RWPE1 (cell line): ENCODE measurements around the gene FAM20C.

Experiments
- CTCF ChIA-PET: fragments of 350-600 bp; sonication (Branson Sonifier 250); formaldehyde crosslinking; extraction: SDS; loops from one replicate; lab custom pipeline; 2021; lab: Yijun Ruan, JAX
- POLR2A ChIA-PET: fragments of 400-600 bp; formaldehyde crosslinking; extraction: SDS; loops from one replicate; lab custom pipeline; 2020; ENCODE audit warnings: antibody characterized with exemption; ENCODE audit not compliant: low non-redundant PET; lab: Yijun Ruan, JAX
- DNase-seq: peaks from one replicate; pipeline ENCODE4 v3.0.0; 2012; ENCODE audit warnings: low spot score
- H3K27ac ChIP-seq: fragments of 450-650 bp; 2 replicates; pipeline ENCODE4 v1.5.1; 2017
- TF ChIP-seq, protein P1 (sequence below): fragments of 450-650 bp; conservative IDR thresholded peaks from 2 replicates; pipeline ENCODE4 v1.5.1; 2017; ENCODE audit warnings: low read depth, mild to moderate bottlenecking

The FAM20C gene

DNA sequence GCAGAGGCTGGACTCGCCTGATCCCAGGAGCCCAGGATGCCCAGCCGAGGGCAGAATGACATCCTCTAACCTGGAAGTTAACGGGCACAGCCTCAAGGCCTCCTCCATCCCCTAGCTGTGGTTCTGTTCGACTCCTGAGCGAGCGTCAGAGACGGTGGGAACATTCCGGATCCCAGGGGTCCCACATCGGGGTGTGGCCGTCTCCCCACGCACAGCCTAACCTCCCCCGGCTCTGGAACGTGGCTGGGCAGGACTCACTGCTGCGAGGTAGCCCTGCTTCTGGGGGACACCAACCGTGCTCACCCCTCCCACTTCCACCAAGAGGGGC lies 106.0 kb downstream of the FAM20C start:
- TF ChIP-seq, protein P1, sequence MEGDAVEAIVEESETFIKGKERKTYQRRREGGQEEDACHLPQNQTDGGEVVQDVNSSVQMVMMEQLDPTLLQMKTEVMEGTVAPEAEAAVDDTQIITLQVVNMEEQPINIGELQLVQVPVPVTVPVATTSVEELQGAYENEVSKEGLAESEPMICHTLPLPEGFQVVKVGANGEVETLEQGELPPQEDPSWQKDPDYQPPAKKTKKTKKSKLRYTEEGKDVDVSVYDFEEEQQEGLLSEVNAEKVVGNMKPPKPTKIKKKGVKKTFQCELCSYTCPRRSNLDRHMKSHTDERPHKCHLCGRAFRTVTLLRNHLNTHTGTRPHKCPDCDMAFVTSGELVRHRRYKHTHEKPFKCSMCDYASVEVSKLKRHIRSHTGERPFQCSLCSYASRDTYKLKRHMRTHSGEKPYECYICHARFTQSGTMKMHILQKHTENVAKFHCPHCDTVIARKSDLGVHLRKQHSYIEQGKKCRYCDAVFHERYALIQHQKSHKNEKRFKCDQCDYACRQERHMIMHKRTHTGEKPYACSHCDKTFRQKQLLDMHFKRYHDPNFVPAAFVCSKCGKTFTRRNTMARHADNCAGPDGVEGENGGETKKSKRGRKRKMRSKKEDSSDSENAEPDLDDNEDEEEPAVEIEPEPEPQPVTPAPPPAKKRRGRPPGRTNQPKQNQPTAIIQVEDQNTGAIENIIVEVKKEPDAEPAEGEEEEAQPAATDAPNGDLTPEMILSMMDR, result no peak
- no peak for DNase-seq
- ChIA-PET POLR2A (no interaction called here), CTCF (interaction anchor here (0.7 kb wide), 1 partner anchor 475 kb away, joined by 3 read pairs; no protein-coding TSS in a partner anchor)
- no peak overlapping the region for H3K27ac ChIP-seq

DNA sequence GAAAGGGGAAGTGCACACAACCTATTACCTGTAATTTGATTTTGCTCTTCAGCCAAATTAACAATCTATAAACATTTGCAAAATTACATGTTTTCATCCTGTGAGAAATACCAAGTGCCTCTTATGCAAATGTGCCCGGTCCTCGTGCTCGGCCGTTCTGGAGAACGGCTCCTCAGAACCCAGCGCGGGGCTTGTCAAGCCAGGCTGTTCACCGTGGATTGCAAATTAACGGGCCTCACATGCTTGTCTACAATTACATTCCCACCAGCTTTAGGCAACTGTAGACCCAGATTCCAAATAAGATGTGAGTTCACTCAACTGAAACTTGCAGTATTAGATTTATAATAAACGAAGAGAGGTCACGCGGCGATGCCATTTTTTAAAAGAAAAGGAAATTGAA lies 106.4 kb downstream of the FAM20C start:
- TF ChIP-seq, protein P1, result no peak
- no peak overlapping the region for H3K27ac ChIP-seq
- ChIA-PET CTCF (interaction anchor here (0.7 kb wide), 1 partner anchor 474 kb away, joined by 3 read pairs; no protein-coding TSS in a partner anchor), POLR2A (no interaction called here)
- no peak for DNase-seq

DNA sequence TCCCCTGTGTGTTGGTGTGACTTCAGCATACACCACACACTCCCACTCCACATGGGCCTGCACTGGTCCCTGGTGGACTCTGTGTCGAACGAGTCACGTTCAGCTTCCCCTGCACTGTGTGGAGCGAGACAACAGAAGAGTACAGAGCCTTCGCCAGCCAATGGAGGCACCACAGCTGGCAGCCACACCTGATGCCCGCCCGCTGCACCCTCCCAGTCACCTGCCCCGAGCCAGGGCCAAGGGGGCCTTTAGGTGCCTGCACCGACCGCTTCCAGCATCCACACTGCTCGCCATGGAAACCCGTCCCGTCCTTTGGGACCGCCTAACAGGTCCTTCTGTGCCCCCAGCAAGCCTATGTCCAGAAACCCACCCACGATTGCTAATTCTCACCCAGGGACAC lies 106.8 kb downstream of the FAM20C start:
- no peak overlapping the region for H3K27ac ChIP-seq
- TF ChIP-seq, protein P1, result no peak
- ChIA-PET CTCF (no interaction called here), POLR2A (no interaction called here)
- no peak for DNase-seq

DNA sequence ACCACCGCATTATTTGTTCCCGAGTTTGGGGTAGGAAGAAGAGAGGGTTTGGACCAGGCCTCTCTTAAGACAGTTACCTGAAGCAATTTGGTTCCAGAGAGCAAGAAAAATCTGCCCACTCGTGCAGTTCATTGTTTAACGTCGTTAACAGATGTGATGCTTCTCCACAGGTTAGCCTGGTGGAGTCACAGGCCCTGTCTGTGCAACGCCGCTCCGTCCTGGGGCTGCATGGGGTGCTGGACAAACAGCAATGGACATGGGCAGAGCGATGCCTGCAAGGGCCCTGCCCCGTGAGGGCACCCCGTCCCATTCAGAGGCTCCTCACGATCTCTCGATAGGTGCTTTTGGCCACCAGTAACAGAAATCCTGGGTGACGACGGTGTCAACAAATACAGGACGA lies 107.3 kb downstream of the FAM20C start:
- ChIA-PET CTCF (no interaction called here), POLR2A (no interaction called here)
- H3K27ac ChIP-seq, result no peak overlapping the region
- no peak for DNase-seq
- TF ChIP-seq, protein P1, result no peak

DNA sequence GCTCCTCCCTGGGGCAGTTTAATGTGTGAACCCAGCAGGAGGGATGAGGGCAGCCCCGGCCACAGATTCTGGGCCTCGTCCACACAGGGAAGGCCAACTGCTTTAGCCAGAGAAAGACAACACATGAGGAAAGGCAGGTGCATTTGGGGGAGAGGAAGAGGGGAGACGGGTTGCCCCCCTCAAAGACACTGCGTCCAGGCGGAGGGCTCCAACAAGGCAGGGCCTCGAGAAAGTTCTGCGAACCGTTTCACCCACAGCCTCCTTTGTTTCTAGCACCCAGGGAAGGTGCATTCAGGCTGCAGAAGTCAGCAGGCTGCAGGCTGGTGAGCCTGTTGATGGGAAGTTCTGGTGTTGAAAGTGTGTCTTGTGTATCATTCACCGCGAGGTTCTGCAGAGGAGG lies 107.7 kb downstream of the FAM20C start:
- TF ChIP-seq, protein P1, result no peak
- CTCF ChIA-PET, result no interaction called here
- DNase-seq, result no peak
- POLR2A ChIA-PET, result no interaction called here
- no peak overlapping the region for H3K27ac ChIP-seq

DNA sequence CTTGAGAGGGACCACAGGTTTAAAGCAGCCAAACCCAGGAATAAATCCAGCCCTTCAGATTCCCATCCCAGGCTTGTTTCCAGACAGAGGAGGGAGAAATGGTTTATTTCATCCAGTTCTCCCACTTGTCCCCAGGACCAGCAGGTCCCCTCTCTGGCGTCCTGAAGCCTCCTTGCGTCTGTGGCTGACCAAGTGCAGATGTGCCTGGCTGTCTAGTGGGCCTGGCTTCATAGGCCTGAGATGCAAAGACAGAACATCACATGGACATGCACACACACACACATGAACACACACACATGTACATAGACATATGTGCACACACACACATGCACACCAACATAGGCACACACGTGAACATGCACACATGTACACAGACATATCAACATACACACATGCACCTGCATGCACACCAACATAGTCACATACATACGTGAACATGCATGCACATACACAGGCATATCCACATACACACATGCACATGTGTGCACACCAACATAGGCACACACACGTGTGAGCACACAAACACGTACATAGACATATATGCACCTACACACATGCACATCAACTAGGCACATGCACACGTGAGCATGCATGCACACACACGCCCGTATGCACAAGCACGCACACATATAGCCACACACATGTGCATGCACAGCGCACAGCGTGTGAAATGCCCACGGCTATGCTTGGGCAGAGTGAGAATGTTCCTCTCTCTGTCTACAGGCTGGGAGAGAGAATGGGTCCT lies 108.3 kb downstream of the FAM20C start:
- DNase-seq, result no peak
- ChIA-PET CTCF (no interaction called here), POLR2A (no interaction called here)
- TF ChIP-seq, protein P1, result no peak
- H3K27ac ChIP-seq, result no peak overlapping the region
